LNCAP (cell line): ENCODE results near the gene PNKP.

Experiments
- CTCF ChIP-seq: fragments of 450-650 bp; IDR thresholded peaks from 2 replicates; pipeline ENCODE4 v1.5.1; 2017; ENCODE audit warnings: mild to moderate bottlenecking

Gene PNKP

DNA sequence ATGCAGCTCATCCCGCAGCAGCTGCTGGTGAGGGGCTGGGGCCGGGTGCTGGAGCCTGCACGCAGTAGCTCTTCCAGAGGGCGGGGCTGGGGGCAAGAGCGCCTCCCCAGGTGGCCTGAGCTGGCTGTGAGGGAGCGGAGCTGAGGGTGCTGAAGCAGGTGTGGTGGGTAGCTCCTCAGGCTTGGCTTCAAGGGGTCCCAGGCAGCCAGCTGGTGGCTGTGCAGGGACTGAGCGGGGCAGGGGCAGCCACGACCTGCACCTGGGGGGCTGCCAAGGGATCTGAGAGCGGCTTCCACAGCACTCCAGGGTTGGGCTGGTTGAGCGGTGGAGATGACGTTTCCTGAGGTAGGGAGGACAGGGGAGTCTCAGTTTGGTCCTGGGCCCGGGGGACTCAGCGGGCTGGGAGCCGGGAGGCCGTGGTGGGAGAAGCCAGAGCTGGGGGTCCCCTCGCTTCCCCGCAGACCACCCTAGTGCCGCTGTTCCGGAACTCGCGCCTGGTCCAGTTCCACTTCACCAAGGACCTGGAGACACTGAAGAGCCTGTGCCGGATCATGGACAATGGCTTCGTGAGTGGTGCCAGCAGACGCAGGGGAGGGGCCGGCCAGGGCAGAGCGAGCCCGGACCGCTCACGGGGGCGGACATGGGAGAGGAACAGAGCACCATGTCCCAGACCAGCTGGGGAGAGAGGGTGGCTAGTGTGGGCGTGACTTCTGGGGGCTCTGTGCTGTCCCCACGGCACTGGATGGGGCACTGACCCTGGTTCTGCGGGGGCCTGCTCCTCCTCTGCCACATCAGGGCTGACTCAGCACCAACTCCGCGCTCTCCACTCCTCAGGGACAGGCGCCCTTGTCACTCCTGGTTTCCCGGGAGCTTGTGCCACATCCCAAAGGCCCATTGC, 9.0 kb downstream of the PNKP start:
- TF ChIP-seq CTCF: no peak

DNA sequence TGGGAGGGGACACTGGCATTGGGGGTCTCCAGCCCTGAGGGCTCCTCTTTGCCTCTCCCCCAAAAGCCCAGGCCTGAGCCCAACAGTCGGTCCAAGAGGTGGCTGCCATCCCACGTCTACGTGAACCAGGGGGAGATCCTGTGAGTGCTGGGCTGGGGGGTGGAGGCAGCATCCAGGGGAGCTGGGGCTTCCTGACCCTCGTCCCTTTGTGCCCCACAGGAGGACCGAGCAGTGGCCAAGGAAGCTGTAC, 9.6 kb downstream of the PNKP start:
- TF ChIP-seq CTCF: no peak

- no peak for TF ChIP-seq CTCF
These were observed 10.1 kb downstream of the PNKP start for GRCh38 chr19:49857061-49857837.

- TF ChIP-seq CTCF: no peak
These were observed 10.8 kb downstream of the PNKP start for GRCh38 chr19:49856574-49857021.

DNA sequence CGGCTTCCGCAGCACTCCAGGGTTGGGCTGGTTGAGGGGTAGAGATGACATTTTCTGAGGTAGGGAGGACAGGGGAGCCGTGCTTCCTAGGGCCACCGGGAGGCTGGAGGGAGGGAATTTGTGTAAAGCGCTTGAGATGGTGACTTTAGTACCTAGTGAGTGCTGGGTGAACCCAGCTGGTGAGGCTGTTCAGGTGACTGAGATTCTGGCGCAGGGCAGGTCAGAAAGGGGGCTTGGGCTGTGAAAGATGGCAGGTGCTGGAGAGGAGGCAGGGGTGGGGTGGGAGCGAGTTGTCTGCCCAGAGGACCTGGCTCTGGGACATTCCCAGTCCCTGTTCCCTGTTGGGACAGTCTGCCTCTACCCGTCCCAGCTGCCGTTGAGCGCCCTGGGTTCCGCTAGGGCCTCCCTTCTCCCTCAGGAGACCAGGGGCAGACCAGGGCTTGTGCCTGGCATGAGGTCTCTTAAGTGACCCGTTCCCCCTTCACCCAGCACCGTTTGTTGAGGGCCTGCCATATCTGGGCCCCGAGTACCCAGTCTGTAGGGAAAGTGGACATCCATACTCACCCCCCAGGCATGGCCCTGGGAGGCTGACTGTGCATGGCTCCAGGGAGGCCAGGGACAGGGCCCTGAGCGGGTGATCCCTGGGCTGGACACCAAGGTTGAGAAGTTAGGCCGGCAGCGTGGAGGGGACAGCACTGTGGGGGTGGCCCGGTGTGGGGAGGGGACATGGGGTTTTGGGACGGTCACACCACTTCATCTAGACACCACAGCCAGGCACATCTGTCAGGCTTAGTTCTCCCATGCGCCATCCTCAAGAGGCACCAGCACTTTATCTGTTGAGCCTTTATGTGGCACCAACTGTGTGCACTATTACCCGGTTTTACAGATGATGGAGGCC, 11.5 kb downstream of the PNKP start:
- TF ChIP-seq CTCF: no peak

- no peak for TF ChIP-seq CTCF
These were observed 12.1 kb downstream of the PNKP start for GRCh38 chr19:49855277-49855675.
